Measurements from ENCODE around the gene RBM43.

- TF ChIP-seq TAF1 (IDR thresholded peaks at IDR 0.05; ENCODE audit: borderline replicate concordance, insufficient read depth, low read length): no peak
- TF ChIP-seq REST (IDR thresholded peaks at IDR 0.05; ENCODE audit: insufficient read depth in 1 of 2, low read depth in 2 of 2, low read length in 2 of 2): no peak
- no peak for TF ChIP-seq POLR2AphosphoS5 (IDR thresholded peaks at IDR 0.05; ENCODE audit: low read depth, low read length)
Measured at GRCh38 chr2:151269798-151270568, 8.3 kb upstream of the RBM43 start.
